A204.1 (cell line): ENCODE data around the gene ASIC4.

Experiments
- FAIRE-seq: peaks from 2 replicates; lab custom pipeline; 2012; peaks lifted over from hg19 to GRCh38; lab: Jason Lieb, UNC

The ASIC4 gene

GRCh38 chr2:219497495-219498279, 16.6 kb upstream of the ASIC4 start:
- no peak for FAIRE-seq

GRCh38 chr2:219498280-219499057, 15.8 kb upstream of the ASIC4 start, which contains the start of gene GMPPA:
GMPPA (plus strand) TSS chr2:219498891; CDS start chr2:219499976, 1,085 bp downstream.
- peak; percentile 99 for FAIRE-seq

- no peak for FAIRE-seq
Measured at GRCh38 chr2:219499058-219499307, 15.3 kb upstream of the ASIC4 start.

- FAIRE-seq = no peak
Measured at GRCh38 chr2:219499555-219499954, 14.7 kb upstream of the ASIC4 start.

- FAIRE-seq = no peak
Measured at GRCh38 chr2:219500135-219500534, 14.1 kb upstream of the ASIC4 start.

- no peak for FAIRE-seq
Measured at GRCh38 chr2:219501849-219502248, 12.4 kb upstream of the ASIC4 start.

- FAIRE-seq = no peak
Measured at GRCh38 chr2:219502618-219503017, 11.7 kb upstream of the ASIC4 start.

- no peak for FAIRE-seq
Measured at GRCh38 chr2:219505585-219505984, 8.7 kb upstream of the ASIC4 start.

- no peak for FAIRE-seq
Measured at GRCh38 chr2:219506153-219506801, 8.0 kb upstream of the ASIC4 start.

GRCh38 chr2:219506802-219507526, 7.3 kb upstream of the ASIC4 start:
- no peak for FAIRE-seq

GRCh38 chr2:219507581-219508443, 6.5 kb upstream of the ASIC4 start:
- FAIRE-seq = no peak

- FAIRE-seq = no peak
Measured at GRCh38 chr2:219508444-219508734, 5.9 kb upstream of the ASIC4 start.

- FAIRE-seq = no peak
Measured at GRCh38 chr2:219508971-219509779, 5.1 kb upstream of the ASIC4 start.

GRCh38 chr2:219509780-219510511, 4.3 kb upstream of the ASIC4 start:
- FAIRE-seq = no peak

GRCh38 chr2:219510512-219511135, 3.7 kb upstream of the ASIC4 start:
- FAIRE-seq = no peak

GRCh38 chr2:219511547-219512325, 2.5 kb upstream of the ASIC4 start:
- no peak for FAIRE-seq

- no peak for FAIRE-seq
Measured at GRCh38 chr2:219512524-219513216, 1.6 kb upstream of the ASIC4 start.

GRCh38 chr2:219513787-219514186, 495 bp upstream of the ASIC4 start:
- no peak for FAIRE-seq
